ENCODE data around the gene COG1. TPM values are rescaled to one million over a fixed set of nuclear protein-coding genes. Genes with fewer than 3 reads are reported as not detected.

Gene COG1
- total and polyA plus RNA-seq, 4 donors: 6.9 to 16.5 (median 12.0) TPM

- no peak overlapping the region for H3K9ac ChIP-seq (ENCODE audit: low read depth in 1 of 2, low read length in 2 of 2)
- 74% methylated on average over 13 of the region's 13 CpGs for WGBS
- peaks cover 1 to 32% (median 27%) of the 10 kb centered on the region in 4 donors for H3K36me3 ChIP-seq (ENCODE audit: control insufficient read depth in 4 of 4, insufficient read depth in 3 of 4, low read depth in 1 of 4, low read length in 3 of 4)
- DNase-seq (ENCODE audit: low spot score): no peak
- peaks cover 0 to 5% (median 3%) of the 10 kb centered on the region in 4 donors for H3K4me1 ChIP-seq (ENCODE audit: control insufficient read depth in 4 of 4, insufficient read depth in 4 of 4, low read length in 3 of 4)
- TF ChIP-seq FOXA2 (IDR thresholded peaks at IDR 0.05): no peak
- TF ChIP-seq REST (IDR thresholded peaks at IDR 0.05): no peak
- H3K9me3 ChIP-seq (ENCODE audit: control insufficient read depth in 4 of 4, low read length in 3 of 4): no peaks in the 10 kb centered on the region
- H3K27ac ChIP-seq (ENCODE audit: low read depth in 1 of 2, low read length in 2 of 2): no peak overlapping the region
- no peaks in the 10 kb centered on the region for H3K27me3 ChIP-seq (ENCODE audit: control insufficient read depth in 4 of 4, insufficient read depth in 4 of 4, low read length in 3 of 4)
- H3K4me3 ChIP-seq (ENCODE audit: low read depth in 1 of 3, low read length in 3 of 3): no peak overlapping the region
Measured at GRCh38 chr17:73211745-73212144, 18.9 kb downstream of the COG1 start.

GRCh38 chr17:73214008-73214407, 21.2 kb downstream of the COG1 start:
- Histone ChIP-seq H3K36me3 (ENCODE audit: control insufficient read depth in 4 of 4, insufficient read depth in 3 of 4, low read depth in 1 of 4, low read length in 3 of 4) (peaks cover 3 to 15% (median 10%) of the 10 kb centered on the region in 4 donors), H3K9me3 (ENCODE audit: control insufficient read depth in 4 of 4, low read length in 3 of 4) (no peaks in the 10 kb centered on the region)
- no peak for TF ChIP-seq EGR1 (IDR thresholded peaks at IDR 0.05; ENCODE audit: low read depth in 2 of 2)
- TF ChIP-seq REST (IDR thresholded peaks at IDR 0.05): no peak
- TF ChIP-seq ATF3 (IDR thresholded peaks at IDR 0.05): no peak
- TF ChIP-seq HNF4G (IDR thresholded peaks at IDR 0.05): no peak
- TF ChIP-seq YY1 (IDR thresholded peaks at IDR 0.05): no peak
- TF ChIP-seq ZBTB33 (IDR thresholded peaks at IDR 0.05): no peak
- no peak for TF ChIP-seq MAX (IDR thresholded peaks at IDR 0.05)
- no peak for TF ChIP-seq NR2F2 (IDR thresholded peaks at IDR 0.05)
- TF ChIP-seq HNF4A (conservative IDR thresholded peaks at IDR 0.05): no peak
- TF ChIP-seq FOXA2 (IDR thresholded peaks at IDR 0.05): no peak
- no peak for TF ChIP-seq TAF1 (conservative IDR thresholded peaks at IDR 0.05)
- no peak for TF ChIP-seq RXRA (IDR thresholded peaks at IDR 0.05)
- TF ChIP-seq GABPA (IDR thresholded peaks at IDR 0.05 in 1 of 2, conservative IDR thresholded peaks at IDR 0.05 in 1 of 2): no peak

More at GRCh38 chr17:73214008-73214407, 21.2 kb downstream of the COG1 start:
- Histone ChIP-seq H3K27ac (ENCODE audit: low read depth in 1 of 2, low read length in 2 of 2) (no peak overlapping the region), H3K9ac (ENCODE audit: low read depth in 1 of 2, low read length in 2 of 2) (no peak overlapping the region), H3K4me1 (ENCODE audit: control insufficient read depth in 4 of 4, insufficient read depth in 4 of 4, low read length in 3 of 4) (no peaks in the 10 kb centered on the region), H3K4me3 (ENCODE audit: low read depth in 1 of 3, low read length in 3 of 3) (no peak overlapping the region), H3K27me3 (ENCODE audit: control insufficient read depth in 4 of 4, insufficient read depth in 4 of 4, low read length in 3 of 4) (no peaks in the 10 kb centered on the region)
- DNase-seq (ENCODE audit: low spot score): no peak

All from liver (tissue), 9 donors.